ENCODE results near the gene ZNF716.
"Not testable (repeated sequence)": the region's sequence is repeated elsewhere in the genome, so short reads cannot be mapped to it uniquely, and the experiment has no call there.

ZNF716 gene

GRCh38 chr7:57449904-57450303 is at the start of gene ZNF716:
ZNF716 (plus strand) TSS chr7:57450177; CDS start chr7:57450289, 112 bp downstream.
- no peak for DNase-seq

GRCh38 chr7:57400531-57401155 is 49.3 kb upstream of the ZNF716 start:
- no peak for DNase-seq

GRCh38 chr7:57403051-57403450 is 46.9 kb upstream of the ZNF716 start:
- not testable (repeated sequence) for DNase-seq

GRCh38 chr7:57403601-57404342 is 46.2 kb upstream of the ZNF716 start:
- no peak for DNase-seq

GRCh38 chr7:57404343-57404966 is 45.5 kb upstream of the ZNF716 start:
- DNase-seq: no peak

- no peak for DNase-seq
These were observed 45.0 kb upstream of the ZNF716 start for GRCh38 chr7:57404967-57405421.

- no peak for DNase-seq
These were observed 42.9 kb upstream of the ZNF716 start for GRCh38 chr7:57407125-57407524.

GRCh38 chr7:57412168-57412567 is 37.8 kb upstream of the ZNF716 start:
- DNase-seq: no peak

GRCh38 chr7:57412618-57413017 is 37.4 kb upstream of the ZNF716 start:
- DNase-seq: no peak

- DNase-seq: no peak
These were observed 36.2 kb upstream of the ZNF716 start for GRCh38 chr7:57413529-57414398.

- no peak for DNase-seq
These were observed 35.6 kb upstream of the ZNF716 start for GRCh38 chr7:57414415-57414814.

GRCh38 chr7:57414852-57415251 is 35.1 kb upstream of the ZNF716 start:
- DNase-seq: no peak

- no peak for DNase-seq
These were observed 34.7 kb upstream of the ZNF716 start for GRCh38 chr7:57415326-57415725.

GRCh38 chr7:57415730-57416129 is 34.2 kb upstream of the ZNF716 start:
- no peak for DNase-seq

- no peak for DNase-seq
These were observed 33.2 kb upstream of the ZNF716 start for GRCh38 chr7:57416601-57417358.

- DNase-seq: no peak
These were observed 32.2 kb upstream of the ZNF716 start for GRCh38 chr7:57417736-57418135.

GRCh38 chr7:57423768-57424167 is 26.2 kb upstream of the ZNF716 start:
- DNase-seq: no peak

- DNase-seq: no peak
These were observed 25.3 kb upstream of the ZNF716 start for GRCh38 chr7:57424515-57425238.

GRCh38 chr7:57425239-57425944 is 24.6 kb upstream of the ZNF716 start:
- DNase-seq: no peak

GRCh38 chr7:57425969-57426628 is 23.9 kb upstream of the ZNF716 start:
- no peak for DNase-seq
